ENCODE results near the gene RHEB. TPM values are rescaled to one million over a fixed set of nuclear protein-coding genes. Genes with fewer than 3 reads are reported as not detected.
A peak's percentile ranks its signal among the peaks of the same experiment; 100 is the strongest.

The RHEB gene
- total RNA-seq, 1 donor: 98.8 TPM

DNA sequence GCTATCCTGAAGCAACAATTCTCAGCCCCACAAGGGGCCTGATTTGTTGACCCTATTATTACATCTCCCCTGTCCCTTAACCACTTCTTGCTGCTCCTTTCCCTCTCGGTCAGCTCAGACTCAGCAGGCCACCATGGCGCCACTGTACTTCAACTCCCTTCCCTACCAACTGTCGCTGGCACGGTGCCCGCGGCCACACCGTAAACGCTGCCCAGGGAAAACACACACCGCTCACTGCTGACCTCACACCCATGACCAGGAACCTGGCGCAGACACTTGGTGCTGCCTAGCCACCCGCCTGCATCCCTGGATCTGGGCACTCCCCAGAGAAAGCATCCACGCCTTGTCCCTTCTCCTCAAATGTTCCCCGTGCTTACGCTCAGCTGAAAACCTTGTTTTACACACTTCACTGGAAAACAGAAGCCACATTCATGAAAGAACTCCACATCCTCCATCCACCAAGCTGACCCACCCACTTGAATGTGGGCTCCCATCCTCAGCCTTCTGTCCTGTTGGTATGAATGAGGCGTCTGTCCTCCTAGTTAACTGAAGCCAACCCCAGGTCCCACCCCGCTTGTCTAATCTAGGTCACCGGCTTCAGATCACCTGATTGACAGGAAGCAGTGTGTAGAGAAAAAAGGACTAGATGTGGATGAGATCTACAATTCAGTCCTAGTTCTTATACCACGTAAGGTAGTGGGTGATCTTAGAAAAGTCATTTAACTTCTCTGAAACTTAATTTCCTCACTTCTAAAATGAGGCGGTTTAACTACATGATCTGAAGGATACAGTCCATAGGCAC lies 51.3 kb downstream of the RHEB start:
- TF ChIP-seq, protein P1, sequence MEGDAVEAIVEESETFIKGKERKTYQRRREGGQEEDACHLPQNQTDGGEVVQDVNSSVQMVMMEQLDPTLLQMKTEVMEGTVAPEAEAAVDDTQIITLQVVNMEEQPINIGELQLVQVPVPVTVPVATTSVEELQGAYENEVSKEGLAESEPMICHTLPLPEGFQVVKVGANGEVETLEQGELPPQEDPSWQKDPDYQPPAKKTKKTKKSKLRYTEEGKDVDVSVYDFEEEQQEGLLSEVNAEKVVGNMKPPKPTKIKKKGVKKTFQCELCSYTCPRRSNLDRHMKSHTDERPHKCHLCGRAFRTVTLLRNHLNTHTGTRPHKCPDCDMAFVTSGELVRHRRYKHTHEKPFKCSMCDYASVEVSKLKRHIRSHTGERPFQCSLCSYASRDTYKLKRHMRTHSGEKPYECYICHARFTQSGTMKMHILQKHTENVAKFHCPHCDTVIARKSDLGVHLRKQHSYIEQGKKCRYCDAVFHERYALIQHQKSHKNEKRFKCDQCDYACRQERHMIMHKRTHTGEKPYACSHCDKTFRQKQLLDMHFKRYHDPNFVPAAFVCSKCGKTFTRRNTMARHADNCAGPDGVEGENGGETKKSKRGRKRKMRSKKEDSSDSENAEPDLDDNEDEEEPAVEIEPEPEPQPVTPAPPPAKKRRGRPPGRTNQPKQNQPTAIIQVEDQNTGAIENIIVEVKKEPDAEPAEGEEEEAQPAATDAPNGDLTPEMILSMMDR (IDR thresholded peaks at IDR 0.05; ENCODE audit: insufficient read depth, low read length): no peak
- DNase-seq (ENCODE audit: low read depth): no peak
- H3K4me3 ChIP-seq (ENCODE audit: low read depth, low read length): no peak overlapping the region

DNA sequence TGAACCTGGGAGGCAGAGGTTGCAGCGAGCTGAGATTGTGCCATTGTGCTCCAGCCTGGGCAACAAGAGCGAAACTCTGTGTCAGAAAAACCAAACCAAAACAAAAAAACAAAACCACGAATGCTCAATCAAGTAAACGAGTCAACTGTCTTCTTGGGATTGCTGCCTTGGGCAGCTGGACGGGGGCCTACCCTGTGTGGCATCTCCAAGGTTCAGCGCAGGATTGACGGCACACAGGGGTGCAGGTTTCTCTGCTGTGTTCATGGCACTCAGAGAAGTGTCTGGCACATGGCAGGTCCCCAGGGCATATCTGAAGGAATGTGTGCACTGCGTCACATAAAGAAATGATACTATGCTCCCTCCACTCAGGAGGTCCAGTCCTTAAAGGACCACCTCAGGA lies 54.5 kb downstream of the RHEB start:
- H3K4me3 ChIP-seq (ENCODE audit: low read depth, low read length): no peak overlapping the region
- TF ChIP-seq, protein P1 (IDR thresholded peaks at IDR 0.05; ENCODE audit: insufficient read depth, low read length): no peak
- no peak for DNase-seq (ENCODE audit: low read depth)

DNA sequence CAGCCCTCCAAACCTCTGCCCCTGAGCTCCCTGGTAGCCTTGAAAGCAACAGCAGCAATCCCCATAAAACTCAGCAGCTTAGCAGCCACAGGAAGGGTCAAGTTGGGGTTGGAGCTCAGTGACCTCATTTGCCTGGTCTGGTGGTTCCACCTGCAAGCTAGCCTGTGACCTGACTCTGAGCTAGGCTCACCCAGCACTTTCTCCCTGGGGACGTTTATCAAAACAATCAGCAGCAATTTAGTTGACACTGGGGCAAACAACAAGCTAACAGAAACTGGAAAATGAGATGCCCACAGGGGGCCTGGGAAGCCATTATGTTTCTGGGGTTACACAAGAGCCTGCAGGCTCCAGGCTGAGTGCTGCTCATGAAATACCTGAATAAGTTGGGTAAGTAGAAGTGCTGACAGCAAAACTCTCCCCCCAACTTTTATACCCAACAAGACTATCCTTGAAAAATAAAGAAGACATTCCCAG lies 57.4 kb downstream of the RHEB start:
- no peak for DNase-seq (ENCODE audit: low read depth)
- TF ChIP-seq, protein P1 (IDR thresholded peaks at IDR 0.05; ENCODE audit: insufficient read depth, low read length): no peak
- no peak overlapping the region for H3K4me3 ChIP-seq (ENCODE audit: low read depth, low read length)

DNA sequence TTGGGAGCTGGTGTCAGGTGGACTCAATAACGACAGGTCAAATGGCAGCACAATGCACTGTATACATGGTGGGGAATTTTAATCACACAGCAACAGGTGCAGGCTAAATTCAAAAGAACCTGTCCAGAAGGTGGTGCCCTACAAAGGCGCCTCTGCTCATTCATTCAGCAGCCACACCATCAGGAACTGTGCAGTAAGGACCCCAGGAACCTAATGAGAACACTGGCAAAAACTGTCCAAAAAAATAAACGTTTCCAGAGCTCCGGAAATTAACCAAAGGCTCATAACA lies 57.8 kb downstream of the RHEB start:
- TF ChIP-seq, protein P1 (IDR thresholded peaks at IDR 0.05; ENCODE audit: insufficient read depth, low read length): no peak
- no peak overlapping the region for H3K4me3 ChIP-seq (ENCODE audit: low read depth, low read length)
- no peak for DNase-seq (ENCODE audit: low read depth)

DNA sequence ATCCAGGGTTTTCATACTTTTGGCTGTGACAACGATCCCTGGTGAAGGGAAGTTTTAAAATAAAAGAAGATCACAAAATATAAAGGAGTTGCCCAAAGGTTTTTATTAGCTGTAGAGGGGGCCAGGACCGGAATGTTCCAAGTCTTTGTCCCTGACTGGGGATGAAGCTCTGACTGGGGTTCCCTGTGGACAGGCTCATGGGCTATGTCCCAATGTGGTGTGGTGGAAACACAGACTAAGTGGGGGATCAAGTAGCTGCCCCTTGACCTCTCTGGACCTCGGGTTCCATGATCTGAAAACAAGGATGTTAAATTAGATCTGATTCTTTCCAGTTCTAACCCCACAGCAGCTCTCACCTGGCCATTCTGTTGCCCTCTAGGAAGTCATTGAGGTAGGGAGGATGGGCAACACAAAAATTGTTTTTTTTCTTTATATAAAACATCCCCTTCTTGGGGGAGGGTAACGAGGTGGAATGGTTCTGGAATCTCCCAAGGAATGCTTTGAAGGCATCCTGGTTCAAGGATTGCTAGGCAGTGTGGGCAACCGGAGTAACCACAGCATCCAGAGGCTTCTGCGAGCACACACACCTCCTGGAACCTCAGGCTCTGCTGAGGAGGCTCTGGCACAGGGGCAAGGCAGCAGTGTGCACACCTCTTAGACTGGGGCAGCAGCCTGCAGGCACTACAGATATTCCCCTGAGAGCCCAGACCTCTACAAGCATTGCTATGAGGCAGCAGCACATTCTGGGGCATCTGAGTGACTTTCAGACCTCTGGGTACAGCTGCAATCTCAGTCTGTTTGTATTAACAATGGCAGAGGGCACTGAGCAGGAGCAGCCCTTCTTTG lies 58.4 kb downstream of the RHEB start:
- DNase-seq (ENCODE audit: low read depth): no peak
- TF ChIP-seq, protein P1 (IDR thresholded peaks at IDR 0.05; ENCODE audit: insufficient read depth, low read length): no peak
- no peak overlapping the region for H3K4me3 ChIP-seq (ENCODE audit: low read depth, low read length)

DNA sequence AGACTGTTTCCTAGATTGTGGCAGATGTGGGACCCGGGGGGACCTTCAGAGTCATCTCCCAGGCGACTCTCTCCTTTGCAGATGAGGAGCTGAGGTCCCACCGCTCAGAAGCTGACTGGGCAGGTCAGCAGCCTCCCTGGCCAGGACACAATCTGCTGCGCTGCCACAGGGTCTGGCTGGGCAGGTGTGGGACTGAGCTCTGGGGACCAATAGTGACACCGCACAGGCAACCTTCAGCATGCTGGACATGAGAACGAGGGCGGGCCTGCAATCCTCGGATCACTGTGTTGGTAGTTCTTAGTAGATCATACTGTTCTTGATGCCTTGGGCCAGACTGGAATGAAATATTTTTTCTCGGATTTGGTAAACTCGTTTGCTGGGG lies 59.2 kb downstream of the RHEB start:
- H3K4me3 ChIP-seq (ENCODE audit: low read depth, low read length): peak overlapping the region; percentile 49
- TF ChIP-seq, protein P1 (IDR thresholded peaks at IDR 0.05; ENCODE audit: insufficient read depth, low read length): no peak
- no peak for DNase-seq (ENCODE audit: low read depth)

All from fibroblast of the aortic adventitia (primary cell).